G401.6 (cell line): ENCODE measurements around the gene PARVB.

ENCODE experiments used
- FAIRE-seq: peaks from 2 replicates; lab custom pipeline; 2012; peaks lifted over from hg19 to GRCh38; lab: Jason Lieb, UNC

The PARVB gene

DNA sequence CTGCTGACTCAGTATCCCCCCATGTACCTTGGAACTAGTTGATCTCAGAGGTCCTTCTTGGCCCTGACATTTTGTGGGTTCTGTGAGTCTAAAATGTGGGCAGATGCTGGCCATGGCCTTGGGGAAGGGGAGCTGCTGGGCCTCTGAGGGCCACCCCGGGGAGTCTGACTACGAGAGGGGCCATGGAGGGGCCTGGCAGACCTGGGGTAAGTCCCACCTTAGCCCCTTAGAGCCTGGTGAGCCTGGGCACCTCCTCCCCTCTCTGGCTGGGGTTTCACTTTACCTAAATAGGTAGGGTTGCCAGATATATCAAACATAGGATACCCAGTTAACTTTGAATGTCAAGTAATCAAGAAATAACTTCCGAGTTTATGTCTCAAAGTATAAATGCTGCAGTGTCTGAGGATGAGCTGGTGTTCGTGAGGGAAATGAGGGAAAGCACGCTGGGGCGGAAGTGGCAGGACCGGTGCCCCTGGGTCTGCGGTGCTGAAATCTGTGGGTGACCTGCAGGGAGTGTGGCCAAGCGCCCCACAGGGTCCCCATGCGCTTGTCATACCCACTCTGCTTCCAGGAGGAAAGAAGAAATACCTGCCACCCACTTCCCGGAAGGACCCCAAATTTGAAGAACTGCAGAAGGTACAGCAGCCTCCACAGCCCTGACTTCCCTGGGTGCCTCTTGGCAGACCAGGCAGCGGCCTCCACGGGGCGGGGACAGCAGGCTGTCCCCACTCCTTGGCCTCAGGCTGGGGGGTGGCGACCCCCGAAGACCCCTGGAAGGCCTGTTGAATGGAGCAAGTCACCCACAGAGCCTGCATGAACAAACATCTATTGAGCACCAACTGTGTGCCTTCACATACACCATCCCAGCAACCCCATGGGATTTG lies 161.4 kb downstream of the PARVB start:
- no peak for FAIRE-seq

DNA sequence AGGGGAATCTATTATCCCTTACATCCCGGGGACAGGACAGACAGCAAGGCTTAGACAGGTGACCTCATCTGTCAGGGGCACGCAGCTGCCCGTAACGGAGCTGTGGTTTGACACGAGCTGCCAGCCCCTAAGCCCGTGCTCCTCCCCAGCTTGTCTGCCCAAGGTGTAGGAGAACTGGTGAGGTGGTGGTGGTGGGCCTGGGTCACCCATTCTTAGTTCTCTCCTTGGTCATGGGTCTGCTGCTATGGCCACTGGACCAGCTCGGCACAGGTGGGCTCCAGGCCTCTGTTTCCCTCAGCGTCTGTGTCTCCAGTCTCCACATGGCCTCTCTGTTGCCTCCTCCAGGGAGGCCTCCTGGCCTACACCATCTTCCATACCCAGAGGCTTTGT lies 162.0 kb downstream of the PARVB start:
- FAIRE-seq = no peak

DNA sequence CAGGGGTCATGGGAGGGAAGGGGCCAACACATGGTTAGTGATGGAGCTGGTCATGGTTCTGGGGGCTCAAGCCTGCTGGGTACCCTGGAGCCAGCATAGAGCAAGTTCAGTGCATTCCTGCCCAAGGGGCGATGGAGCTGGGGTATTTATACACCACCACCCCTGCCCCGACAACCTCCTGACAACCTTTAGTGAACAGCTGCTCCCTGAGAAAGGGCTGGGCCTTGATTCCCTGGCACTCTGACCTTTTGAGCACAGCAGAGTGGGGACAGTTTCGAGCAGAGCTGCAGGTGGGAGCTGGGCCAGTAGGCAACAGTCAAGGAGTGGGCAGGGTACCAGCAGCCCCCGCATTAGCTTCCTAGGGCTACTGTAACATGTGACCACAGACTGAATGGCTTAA lies 162.6 kb downstream of the PARVB start:
- no peak for FAIRE-seq

DNA sequence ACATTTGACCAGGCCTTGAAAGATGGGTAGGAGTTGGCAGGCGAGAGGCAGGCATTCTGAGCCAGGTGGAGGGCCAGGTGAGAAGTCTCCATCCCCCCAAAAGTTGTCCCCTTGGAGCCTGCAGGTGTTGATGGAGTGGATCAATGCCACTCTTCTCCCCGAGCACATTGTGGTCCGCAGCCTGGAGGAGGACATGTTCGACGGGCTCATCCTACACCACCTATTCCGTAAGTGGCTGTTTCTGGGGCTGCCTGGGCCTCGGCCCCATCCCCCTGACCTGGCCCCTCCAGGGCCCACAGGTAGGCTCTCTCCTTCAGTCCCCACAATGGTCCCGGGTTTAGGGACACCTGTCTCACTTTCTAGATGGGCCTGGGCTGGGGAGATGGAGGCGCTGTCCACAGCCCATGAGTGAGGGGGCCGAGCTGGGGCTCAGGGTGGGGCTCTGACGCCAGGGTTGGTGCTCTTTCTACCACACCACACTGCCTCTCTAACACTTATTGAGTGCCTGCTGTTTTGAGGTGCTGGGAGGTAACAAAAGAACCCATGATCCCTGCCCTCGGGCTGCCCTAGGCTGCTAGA lies 163.6 kb downstream of the PARVB start:
- FAIRE-seq = no peak

DNA sequence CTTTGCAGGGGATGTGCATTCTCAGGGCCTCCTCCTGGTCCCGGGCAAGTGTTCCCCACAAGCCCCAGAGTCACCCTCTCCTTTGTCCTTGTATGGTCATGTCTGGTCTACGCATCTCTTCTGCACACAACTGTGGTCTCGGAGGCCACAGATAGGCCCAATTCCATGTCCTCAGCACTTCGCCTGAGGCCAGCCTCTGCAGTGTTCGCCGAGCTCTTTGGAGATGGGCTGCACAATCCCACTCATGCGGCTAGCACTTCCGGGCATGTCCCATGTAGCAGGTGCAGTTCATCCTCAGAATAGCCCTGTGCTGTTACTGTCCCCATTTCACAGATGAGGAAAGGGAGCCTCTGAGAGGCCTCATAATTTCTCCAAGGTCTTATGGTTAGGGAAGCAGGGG lies 164.2 kb downstream of the PARVB start:
- no peak for FAIRE-seq

DNA sequence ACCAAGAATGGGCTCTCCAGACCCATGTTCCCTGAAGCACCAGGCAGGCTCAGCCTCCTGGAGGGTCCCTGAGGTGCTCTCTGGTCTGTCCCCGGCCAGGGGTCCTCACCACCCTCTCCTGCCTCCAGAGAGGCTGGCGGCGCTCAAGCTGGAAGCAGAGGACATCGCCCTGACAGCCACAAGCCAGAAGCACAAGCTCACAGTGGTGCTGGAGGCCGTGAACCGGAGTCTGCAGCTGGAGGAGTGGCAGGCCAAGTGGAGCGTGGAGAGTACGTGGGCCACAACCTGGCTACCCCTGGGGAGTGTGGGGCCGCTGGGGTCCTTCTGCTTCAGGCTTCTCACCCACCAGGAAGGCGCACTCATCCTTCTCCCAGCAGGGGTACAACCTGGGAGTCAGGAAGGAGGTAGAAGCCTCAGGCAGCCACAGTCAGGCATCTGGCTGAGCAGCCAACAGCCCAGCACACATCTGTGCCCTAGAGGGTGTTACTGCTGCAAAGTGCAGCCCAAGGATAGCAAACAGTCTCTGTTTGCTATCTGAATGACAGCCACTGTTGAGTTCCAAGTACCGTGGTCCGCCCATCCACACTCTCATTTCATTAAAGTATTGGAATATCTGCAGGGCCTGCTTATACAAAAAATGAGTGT lies 165.0 kb downstream of the PARVB start:
- FAIRE-seq = no peak

DNA sequence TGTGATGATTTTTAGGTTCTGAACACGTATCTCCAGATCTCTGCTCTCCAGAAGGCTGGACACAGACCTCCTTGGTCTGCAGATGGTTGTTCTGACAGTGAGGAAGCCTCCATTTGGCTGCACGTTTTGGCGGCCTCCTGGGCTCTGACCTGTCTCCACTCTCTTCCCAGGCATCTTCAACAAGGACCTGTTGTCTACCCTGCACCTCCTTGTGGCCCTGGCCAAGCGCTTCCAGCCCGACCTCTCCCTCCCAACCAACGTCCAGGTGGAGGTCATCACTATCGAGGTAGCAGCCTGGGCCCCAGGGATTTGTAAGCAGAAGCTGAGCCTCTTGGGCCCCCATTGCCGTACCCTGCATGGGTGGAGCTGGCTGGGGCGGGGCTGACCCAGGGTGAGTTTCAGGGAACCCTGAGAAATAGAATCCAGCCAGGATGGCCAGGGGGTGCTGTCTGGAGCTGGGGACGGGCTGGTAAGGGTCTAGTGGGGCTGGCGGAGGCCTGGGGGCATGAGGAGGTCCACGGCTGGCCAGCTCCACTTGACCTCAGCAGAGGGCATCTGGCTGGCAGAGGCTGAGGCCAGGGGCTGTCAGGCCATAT lies 166.4 kb downstream of the PARVB start:
- no peak for FAIRE-seq

DNA sequence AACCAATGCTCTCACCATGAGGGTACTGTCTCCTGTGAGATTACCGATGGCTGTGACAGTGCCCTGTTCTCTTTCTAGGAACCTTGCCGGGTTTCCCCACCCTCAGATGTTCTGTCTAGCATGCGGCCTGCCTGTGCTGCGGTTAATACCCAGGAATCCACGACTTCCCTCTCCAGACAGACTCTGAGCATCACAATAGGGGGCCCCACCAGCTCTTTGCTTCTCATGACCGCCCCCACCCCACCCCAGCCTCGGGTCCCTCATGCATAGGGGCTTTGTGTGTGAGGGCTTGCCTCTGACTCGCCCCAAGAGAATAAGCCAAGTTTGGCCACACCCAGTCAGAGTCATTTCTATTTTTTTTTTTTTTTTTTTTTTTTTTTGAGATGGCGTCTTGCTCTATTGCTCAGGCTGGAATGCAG lies 166.9 kb downstream of the PARVB start:
- no peak for FAIRE-seq

DNA sequence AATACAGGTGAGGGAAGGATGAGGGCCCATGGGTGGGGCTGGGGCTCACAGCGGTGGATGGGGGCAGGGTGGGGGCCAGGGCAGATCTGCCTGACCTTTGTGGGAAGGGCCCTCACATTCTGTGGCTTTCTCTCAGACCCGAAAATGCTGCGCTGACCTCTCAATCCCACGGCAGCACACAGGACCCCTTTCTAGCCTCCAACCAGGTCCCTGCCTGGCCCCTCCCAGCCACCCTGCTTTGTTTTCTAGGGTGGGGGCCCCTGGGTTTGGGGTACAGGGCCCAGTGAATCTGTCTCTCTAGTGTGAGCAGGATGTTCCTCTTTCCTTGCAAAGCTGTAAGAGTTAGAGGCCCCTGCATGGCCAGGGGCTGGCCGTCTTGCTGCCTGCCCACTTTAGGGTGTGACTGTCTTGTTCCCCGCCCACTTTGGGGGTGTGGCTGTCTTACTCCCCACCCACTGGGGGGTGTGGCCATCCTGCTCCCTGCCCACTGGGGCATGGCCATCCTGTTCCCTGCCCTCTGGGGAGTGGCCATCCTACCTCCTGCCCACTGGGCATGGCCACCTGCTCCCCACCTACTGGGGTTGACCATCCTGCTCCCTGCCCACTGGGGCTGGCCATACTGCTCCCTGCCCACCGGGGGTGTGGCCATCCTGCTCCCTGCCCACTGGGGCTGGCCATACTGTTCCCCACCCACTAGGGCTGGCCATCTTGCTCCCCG lies 168.2 kb downstream of the PARVB start:
- FAIRE-seq = no peak

DNA sequence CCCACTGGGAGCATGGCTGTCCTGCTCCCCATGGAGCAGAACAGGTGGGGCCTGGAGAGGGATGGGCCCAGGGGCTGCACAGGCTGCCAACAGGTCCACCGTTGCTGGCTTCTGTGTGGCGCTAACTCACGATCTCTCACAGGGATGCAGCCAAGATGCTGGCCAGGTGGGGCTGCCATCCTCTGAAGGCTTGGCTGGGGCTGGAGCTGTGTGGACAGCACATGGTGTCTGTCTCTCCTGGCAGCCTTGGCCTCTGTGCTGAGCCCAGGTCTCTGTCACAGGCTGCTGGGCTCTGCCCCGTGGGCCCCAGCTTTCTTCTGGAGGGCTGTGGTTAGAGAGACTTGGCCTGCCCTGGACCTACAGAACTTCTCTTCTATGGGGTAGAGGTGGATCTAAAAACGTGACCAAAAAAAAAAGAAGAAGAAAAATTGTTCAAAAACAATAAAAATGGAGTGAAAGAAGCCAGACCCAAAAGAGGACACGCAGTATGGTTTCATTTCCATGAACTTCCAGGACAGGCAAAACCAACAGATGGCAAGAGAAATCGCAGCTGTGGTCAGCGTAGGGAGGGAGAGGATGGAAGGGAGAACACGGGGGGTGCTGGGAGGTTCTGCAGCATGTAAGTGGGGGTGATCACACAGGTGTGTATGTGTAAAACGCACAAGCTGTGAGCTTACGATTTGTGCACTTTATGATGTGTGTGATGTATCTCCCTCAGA lies 168.9 kb downstream of the PARVB start:
- no peak for FAIRE-seq

DNA sequence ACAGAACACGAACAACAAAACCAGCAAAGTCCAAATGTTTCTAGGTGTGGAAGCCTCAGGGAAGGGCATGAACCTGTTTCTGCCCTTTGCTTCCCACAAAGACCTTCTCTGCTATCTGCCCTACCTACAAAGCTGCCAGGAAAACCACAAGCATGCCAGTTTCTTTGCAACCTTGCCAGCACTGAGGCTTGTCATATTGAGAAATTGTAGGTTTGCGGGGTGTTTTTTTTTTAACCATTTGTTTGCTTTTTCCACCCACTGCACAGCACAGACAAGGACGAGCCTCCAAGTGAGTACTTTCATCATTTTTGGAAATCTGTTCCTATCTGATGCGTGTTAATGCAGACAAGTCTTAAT lies 169.4 kb downstream of the PARVB start:
- no peak for FAIRE-seq

DNA sequence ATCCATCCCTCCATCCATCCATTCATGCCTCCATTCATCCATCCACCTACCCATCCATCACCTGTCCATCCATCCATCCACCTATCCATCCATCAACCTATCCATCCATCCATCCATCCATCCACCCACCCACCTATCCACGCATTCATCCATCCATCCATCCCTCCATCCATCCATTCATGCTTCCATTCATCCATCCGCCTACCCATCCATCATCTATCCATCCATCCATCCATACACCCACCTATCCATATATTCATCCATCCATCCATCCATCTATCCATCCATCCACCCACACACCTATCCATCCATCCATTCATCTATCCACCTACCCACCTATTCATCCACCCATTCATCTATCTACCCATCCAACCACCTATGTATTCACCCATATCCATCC lies 170.5 kb downstream of the PARVB start:
- FAIRE-seq = no peak

DNA sequence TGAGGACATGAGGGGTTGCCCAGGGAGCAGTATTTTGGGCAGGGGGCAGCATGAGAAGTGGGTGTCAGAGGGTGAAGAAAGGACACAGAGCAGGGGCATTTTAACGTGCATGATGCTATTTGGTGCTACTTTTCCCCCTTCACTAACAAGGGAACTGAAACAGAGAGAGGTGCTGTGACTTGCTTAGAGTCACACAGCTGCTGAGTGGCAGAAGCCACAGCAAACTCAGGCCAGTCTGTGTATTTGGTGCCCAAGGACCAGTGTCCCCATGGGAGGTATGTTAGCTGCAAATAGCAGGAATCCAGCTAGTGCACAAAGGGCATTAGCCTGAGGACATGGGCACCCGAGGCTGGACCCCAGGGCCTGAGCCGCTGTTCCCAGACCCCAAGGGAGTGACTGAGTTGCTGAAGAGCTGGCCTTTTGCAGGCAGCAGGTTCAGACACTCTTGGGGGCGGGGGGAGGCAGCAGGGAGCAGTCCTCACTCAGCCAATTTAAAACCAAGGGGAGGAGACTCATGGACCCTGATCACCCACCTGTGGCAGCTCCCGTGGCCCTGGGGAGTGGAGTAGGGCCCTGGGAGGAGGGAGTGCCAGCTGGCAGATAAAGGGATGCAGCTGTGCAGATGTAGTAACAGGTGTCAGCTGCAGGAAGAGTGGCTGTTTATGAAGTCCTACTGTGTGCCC lies 171.2 kb downstream of the PARVB start:
- no peak for FAIRE-seq

DNA sequence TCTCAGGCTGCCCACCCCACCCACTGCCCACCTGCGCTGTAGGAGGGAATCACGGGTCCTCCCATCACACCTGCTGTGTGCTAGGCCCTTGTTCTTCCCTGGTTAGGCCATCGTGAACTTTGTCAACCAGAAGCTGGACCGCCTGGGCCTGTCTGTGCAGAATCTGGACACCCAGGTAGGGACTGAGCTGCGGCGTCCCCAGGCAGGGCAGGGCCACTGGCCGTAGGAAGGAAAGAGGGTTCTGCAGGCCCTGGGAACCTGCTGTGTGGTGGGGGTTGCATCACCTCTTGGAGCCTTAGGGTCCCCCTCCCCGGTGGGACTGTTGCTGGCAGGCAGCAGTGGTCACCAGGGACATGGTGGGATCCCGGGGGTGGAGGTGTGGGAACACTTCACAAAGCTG lies 172.1 kb downstream of the PARVB start:
- FAIRE-seq = no peak

DNA sequence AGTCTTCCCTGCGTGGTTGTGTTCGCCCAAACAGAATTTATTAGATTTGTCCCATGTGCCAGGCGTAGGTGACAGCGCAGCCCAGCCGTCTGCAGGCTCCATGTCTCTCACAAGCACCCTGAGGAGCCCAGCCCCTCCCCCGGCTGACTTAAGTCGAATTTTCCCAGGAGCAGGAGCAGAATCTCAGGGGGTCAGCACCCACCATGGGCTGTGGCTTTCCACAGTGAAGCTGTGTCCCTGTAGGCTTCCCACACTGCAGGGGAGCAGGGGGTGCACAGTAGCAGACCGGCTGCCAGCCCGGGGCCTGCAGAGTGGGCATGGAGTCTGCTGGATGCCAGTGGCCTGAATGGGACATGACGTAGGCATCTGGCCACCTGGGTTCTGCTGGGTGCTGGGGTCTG lies 172.6 kb downstream of the PARVB start:
- FAIRE-seq = no peak

DNA sequence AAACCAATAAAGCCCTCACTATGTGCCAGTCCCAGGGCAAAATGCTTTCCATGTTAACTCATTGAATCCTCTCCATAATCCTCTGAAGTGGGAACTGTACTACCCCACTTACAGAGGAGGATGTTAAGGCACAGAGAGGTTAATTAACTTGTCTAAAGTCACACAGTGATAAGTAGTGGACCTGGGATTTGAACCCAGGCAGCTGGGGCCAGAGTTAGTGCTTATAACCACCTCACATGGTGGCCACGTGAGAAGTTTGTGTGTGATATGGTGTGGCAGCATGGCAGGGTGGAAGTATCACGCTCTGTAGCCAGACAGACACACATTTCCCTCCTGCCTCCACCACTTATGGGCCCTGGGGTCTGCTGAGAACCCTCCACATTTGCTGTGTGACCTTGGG lies 173.2 kb downstream of the PARVB start:
- FAIRE-seq = no peak

DNA sequence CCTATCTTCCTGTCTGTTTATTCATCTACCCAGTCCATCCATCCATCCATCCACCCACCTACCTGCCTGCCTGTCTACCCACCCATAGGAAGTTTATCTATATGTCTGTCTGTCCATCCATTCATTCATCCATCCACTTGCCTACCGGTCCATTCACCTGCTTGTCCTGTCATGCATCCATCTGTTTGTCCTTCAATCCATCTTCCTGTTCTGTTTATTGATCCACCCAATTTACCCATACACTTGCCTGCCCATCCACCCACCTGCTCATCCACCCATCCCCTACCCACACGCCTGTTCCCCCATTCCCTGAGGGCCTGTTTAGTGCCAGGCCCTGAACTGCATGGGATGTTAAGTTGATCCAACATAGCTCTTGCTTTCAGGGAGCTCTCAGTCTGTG lies 175.1 kb downstream of the PARVB start:
- no peak for FAIRE-seq

DNA sequence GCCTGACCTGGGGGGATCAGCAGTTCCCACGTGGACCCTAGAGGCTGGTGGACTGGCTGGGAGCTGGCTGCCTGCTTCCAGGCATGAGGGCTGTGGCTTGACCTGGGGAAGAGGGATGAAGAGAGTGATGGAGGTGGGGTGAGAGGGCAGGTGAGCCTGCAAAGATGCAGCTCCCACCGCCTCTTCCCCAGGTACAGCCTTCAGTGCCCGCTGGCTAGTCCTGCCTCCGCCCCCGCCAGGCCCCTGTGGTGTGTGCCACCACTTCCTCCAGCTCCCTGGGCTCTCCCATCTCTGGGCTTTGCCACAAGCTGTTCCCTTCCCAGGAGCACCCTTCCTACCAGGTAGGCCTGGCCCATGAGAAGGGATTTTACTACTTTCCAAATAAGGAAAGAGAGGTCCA lies 175.8 kb downstream of the PARVB start:
- FAIRE-seq = no peak

DNA sequence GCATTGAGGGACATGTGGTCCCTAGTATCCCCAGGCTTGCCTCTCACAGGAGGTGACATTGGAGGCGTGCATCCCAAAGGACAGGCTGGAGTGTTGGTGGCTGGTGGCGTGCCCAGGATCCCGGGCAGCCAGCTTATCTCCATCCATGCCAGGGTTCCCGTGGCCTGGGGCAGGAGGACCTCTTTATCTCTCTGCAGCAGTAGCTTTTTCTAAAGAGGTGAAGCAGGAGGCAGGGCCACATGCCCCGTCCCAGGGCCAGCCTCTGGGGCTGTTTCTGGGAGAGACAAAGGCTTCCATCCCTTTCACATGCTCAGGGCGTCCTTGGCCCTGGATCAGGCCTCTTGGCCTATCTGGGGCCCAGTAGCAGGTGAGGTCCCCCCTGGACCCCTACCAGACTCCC lies 176.3 kb downstream of the PARVB start:
- no peak for FAIRE-seq

DNA sequence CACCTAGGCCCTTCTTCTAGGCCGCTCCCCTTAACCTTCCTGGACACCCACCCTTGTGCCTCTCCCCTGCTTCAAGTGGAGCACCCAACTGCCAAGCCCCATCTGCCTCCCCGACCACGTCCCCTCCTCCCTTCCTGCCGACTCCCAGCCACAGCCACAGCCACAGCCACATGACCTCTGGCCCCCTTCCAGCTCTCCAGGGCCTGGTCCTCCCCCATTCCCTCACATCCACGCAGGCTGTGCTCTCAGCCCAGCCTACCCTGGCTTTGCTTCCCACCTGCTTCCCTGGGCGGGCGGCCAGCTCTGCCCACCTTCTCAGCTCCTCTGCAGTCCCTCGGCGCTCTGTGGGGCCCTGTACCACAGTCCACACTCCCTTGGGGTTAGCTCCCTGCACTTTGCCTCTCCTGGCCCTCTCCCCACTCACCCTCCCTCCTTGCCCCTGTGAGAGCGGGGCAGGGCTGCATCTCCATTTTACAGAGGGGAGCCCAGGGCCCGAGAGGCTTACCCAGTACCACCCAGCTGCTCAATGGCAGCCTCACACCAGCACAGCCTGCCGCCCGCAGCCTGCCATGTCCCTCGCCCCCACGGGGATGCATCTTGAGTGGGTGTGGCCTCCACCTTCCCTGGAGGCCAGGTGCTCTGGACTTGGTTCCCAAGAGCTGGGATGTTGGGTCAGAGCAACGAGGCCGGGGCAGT lies 176.9 kb downstream of the PARVB start:
- no peak for FAIRE-seq

DNA sequence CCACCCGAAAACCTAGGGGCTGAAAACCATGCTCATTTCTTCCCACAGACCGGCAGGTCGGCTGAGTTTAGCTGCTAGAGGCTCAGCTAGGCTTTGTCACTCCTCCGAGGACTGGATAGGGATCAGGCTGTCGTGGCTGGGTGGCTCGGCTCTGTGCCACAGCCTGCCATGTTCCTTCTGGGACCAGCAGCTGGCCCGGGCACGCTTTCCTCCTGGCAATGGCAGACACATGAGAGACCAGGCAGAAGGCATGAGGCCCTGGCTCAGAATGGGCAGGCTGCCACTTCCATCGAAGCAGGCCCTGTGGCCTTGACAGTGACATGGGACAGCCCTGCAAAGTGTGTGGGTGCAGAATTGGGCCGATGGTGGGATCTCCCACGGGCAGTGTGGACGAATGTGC lies 177.6 kb downstream of the PARVB start:
- no peak for FAIRE-seq
